GM12875 (cell line): ENCODE measurements around the gene GZF1.

Experiments used
- H3K4me3 ChIP-seq: one replicate; pipeline ENCODE4 v1.5.1; 2011; ENCODE audit warnings: low read depth, low read length, control low read depth
- CTCF ChIP-seq: IDR thresholded peaks from 2 replicates; pipeline ENCODE4 v1.5.1; 2011; ENCODE audit warnings: low read depth, mild to moderate bottlenecking, control low read depth, inconsistent platforms, low read length, moderate library complexity, borderline replicate concordance; ENCODE audit not compliant: insufficient read depth

The GZF1 gene

GRCh38 chr20:23350904-23351838, 10.8 kb upstream of the GZF1 start:
- peak overlapping the region; percentile 82 for H3K4me3 ChIP-seq
- TF ChIP-seq CTCF = no peak

GRCh38 chr20:23356203-23356602, 5.8 kb upstream of the GZF1 start:
- no peak for TF ChIP-seq CTCF
- no peak overlapping the region for H3K4me3 ChIP-seq

GRCh38 chr20:23357767-23358562, 4.0 kb upstream of the GZF1 start:
- no peak for TF ChIP-seq CTCF

GRCh38 chr20:23358563-23358906, 3.4 kb upstream of the GZF1 start:
- H3K4me3 ChIP-seq = no peak overlapping the region
- TF ChIP-seq CTCF = no peak

More at GRCh38 chr20:23357767-23358562, 4.0 kb upstream of the GZF1 start:
- peak overlapping the region; percentile 71 for H3K4me3 ChIP-seq

GRCh38 chr20:23358923-23359593, 2.9 kb upstream of the GZF1 start:
- H3K4me3 ChIP-seq = no peak overlapping the region
- TF ChIP-seq CTCF = no peak

- no peak overlapping the region for H3K4me3 ChIP-seq
- no peak for TF ChIP-seq CTCF
These were observed 1.5 kb upstream of the GZF1 start for GRCh38 chr20:23360531-23360930.
